ENCODE measurements around the gene GUSB.

GRCh38 chr7:65924193-65924592, 57.8 kb downstream of the GUSB start:
- no peak for TF ChIP-seq POLR2AphosphoS5 (IDR thresholded peaks at IDR 0.05; ENCODE audit: insufficient read depth, low read depth, low read length)
- no peak for TF ChIP-seq CTCF (IDR thresholded peaks at IDR 0.05; ENCODE audit: extremely low read depth in 1 of 2, insufficient read depth in 1 of 2, low read depth in 1 of 2, low read length in 2 of 2)
- no peak for TF ChIP-seq POLR2A (IDR thresholded peaks at IDR 0.05; ENCODE audit: low read depth, low read length)
- no peak for TF ChIP-seq EZH2 (IDR thresholded peaks at IDR 0.05; ENCODE audit: borderline replicate concordance, low read depth, low read length, severe bottlenecking)
- no peak for TF ChIP-seq MAX (IDR thresholded peaks at IDR 0.05; ENCODE audit: insufficient read depth, insufficient read length)
- TF ChIP-seq FOS (IDR thresholded peaks at IDR 0.05; ENCODE audit: borderline replicate concordance, insufficient read depth, low read length), result no peak
- no peak for TF ChIP-seq MYC (IDR thresholded peaks at IDR 0.05; ENCODE audit: low read depth, low read length)
